Gastroesophageal sphincter (tissue), 4 donors: ENCODE data around the gene NGDN. TPM values are rescaled to one million over a fixed set of nuclear protein-coding genes. Genes with fewer than 3 reads are reported as not detected.

Experiments
- ATAC-seq: fragments of 150-250 bp; one replicate; pipeline ENCODE4 v1.9.1; 2016; ENCODE audit warnings: mild to moderate bottlenecking, moderate library complexity
- H3K27ac ChIP-seq, 4 donors: fragments of 200-600 bp; sonication (generic) in 3 of 4; 1 replicate in 3 of 4; 2 replicates in 1 of 4; pipeline ENCODE4 v1.5.1; 2016 to 2019
- H3K27me3 ChIP-seq: fragments of 200-600 bp; sonication (generic); one replicate; pipeline ENCODE4 v1.5.1; 2019
- H3K36me3 ChIP-seq, 2 donors: fragments of 200-600 bp; sonication (generic); one replicate each; pipeline ENCODE4 v1.5.1; 2019; ENCODE audit warnings: control low read depth in 1 of 2
- H3K4me1 ChIP-seq, 3 donors: fragments of 200-600 bp; sonication (generic); 1 replicate in 2 of 3; 2 replicates in 1 of 3; pipeline ENCODE4 v1.5.1; 2016 to 2019; ENCODE audit warnings: control low read depth in 2 of 3
- H3K4me3 ChIP-seq, 2 donors: fragments of 200-600 bp; sonication (generic); one replicate each; pipeline ENCODE4 v1.5.1; 2019; ENCODE audit warnings: mild to moderate bottlenecking in 1 of 2, moderate library complexity in 1 of 2
- H3K9me3 ChIP-seq, 3 donors: fragments of 200-600 bp; sonication (generic); one replicate each; pipeline ENCODE4 v1.5.1; 2017 to 2019; ENCODE audit warnings: control low read depth in 2 of 3
- CTCF ChIP-seq, 4 experiments: fragments of 200-600 bp in 2 of 4; fragments of 450-650 bp in 2 of 4; sonication (generic) in 1 of 4; IDR thresholded peaks; one replicate each; pipeline ENCODE4 v1.5.1; 2017 to 2019; ENCODE audit warnings: antibody characterized with exemption in 4 of 4, mild to moderate bottlenecking in 2 of 4, moderate library complexity in 2 of 4
- EP300 ChIP-seq: sonication (generic); formaldehyde crosslinking; IDR thresholded peaks from one replicate; pipeline ENCODE4 v1.6.1; 2017; ENCODE audit warnings: antibody characterized with exemption, mild to moderate bottlenecking
- POLR2A ChIP-seq, 2 donors: fragments of 450-650 bp; IDR thresholded peaks; one replicate each; pipeline ENCODE4 v1.6.1; 2017; ENCODE audit warnings: antibody characterized with exemption in 2 of 2, mild to moderate bottlenecking in 2 of 2, moderate library complexity in 1 of 2
- POLR2AphosphoS5 ChIP-seq: sonication (generic); formaldehyde crosslinking; IDR thresholded peaks from one replicate; pipeline ENCODE4 v1.6.1; 2017; ENCODE audit warnings: antibody characterized with exemption
- WGBS, 2 donors: methylation state at CpG; one replicate each; pipeline ENCODE4 v1.1.5; 2018; ENCODE audit warnings: low coverage in 1 of 2; 5-methylcytosine and 5-hydroxymethylcytosine counted together
- total RNA-seq, 4 donors: library from RNA; depleted of rRNA; stranded (reverse); fragments of >200 nt; gene quantifications; one replicate each; pipeline ENCODE4 v1.1.0, GENCODE V29; 2016

Gene NGDN
- total RNA-seq, 4 donors from 2014 or later, result 22.0 to 47.1 (median 38.1) TPM

- no peak for ATAC-seq
- TF ChIP-seq POLR2A (IDR thresholded peaks at IDR 0.05) (no peak), POLR2AphosphoS5 (no peak), CTCF (IDR thresholded peaks at IDR 0.05) (no peak), EP300 (no peak)
Measured at GRCh38 chr14:23520899-23521533, 51.5 kb downstream of the NGDN start.

GRCh38 chr14:23521785-23522640 lies 52.5 kb downstream of the NGDN start:
- Histone ChIP-seq H3K27me3 (no peaks in the 10 kb centered on the region), H3K4me3 (no peak overlapping the region), H3K9me3 (no peaks in the 10 kb centered on the region), H3K27ac (no peak overlapping the region), H3K4me1 (no peaks in the 10 kb centered on the region), H3K36me3 (peaks cover 0 to 15% of the 10 kb centered on the region in 2 donors)
- no peak for ATAC-seq
- WGBS, 2 donors, result 41 to 95% methylated on average over 3 to 4 of the region's 20 CpGs
- TF ChIP-seq POLR2A (IDR thresholded peaks at IDR 0.05) (no peak), POLR2AphosphoS5 (no peak), CTCF (IDR thresholded peaks at IDR 0.05) (no peak), EP300 (no peak)

More at GRCh38 chr14:23520899-23521533, 51.5 kb downstream of the NGDN start:
- H3K27ac ChIP-seq, result no peak overlapping the region
- 84 to 86% methylated on average over 5 to 12 of the region's 14 CpGs for WGBS, 2 donors
- H3K4me1 ChIP-seq, result no peaks in the 10 kb centered on the region
- H3K4me3 ChIP-seq, result no peak overlapping the region
- no peaks in the 10 kb centered on the region for H3K9me3 ChIP-seq
- H3K27me3 ChIP-seq, result no peaks in the 10 kb centered on the region
- H3K36me3 ChIP-seq, result peaks cover 0 to 7% of the 10 kb centered on the region in 2 donors

- Histone ChIP-seq H3K27me3 (no peaks in the 10 kb centered on the region), H3K36me3 (peaks cover 0 to 15% of the 10 kb centered on the region in 2 donors), H3K9me3 (no peaks in the 10 kb centered on the region), H3K4me3 (no peak overlapping the region), H3K4me1 (no peaks in the 10 kb centered on the region), H3K27ac (no peak overlapping the region)
- WGBS, 2 donors, result no CpG with 5 or more reads among the region's 9 CpGs
- TF ChIP-seq POLR2A (IDR thresholded peaks at IDR 0.05) (no peak), CTCF (IDR thresholded peaks at IDR 0.05) (no peak), POLR2AphosphoS5 (no peak), EP300 (no peak)
- no peak for ATAC-seq
Measured at GRCh38 chr14:23522643-23523198, 53.2 kb downstream of the NGDN start.

- Histone ChIP-seq H3K27me3 (no peaks in the 10 kb centered on the region), H3K9me3 (no peaks in the 10 kb centered on the region), H3K27ac (no peak overlapping the region), H3K4me3 (no peak overlapping the region), H3K36me3 (peaks cover 0 to 15% of the 10 kb centered on the region in 2 donors), H3K4me1 (no peaks in the 10 kb centered on the region)
- no peak for ATAC-seq
- WGBS, 2 donors, result 100% methylated on average over 1 to 5 of the region's 16 CpGs
- no peak for TF ChIP-seq EP300
- no peak for TF ChIP-seq POLR2A (IDR thresholded peaks at IDR 0.05)
- TF ChIP-seq POLR2AphosphoS5, result no peak
- TF ChIP-seq CTCF (IDR thresholded peaks at IDR 0.05), result no peak
Measured at GRCh38 chr14:23523229-23524016, 53.9 kb downstream of the NGDN start.
